ENCODE results near the gene CGN.

CGN gene

DNA sequence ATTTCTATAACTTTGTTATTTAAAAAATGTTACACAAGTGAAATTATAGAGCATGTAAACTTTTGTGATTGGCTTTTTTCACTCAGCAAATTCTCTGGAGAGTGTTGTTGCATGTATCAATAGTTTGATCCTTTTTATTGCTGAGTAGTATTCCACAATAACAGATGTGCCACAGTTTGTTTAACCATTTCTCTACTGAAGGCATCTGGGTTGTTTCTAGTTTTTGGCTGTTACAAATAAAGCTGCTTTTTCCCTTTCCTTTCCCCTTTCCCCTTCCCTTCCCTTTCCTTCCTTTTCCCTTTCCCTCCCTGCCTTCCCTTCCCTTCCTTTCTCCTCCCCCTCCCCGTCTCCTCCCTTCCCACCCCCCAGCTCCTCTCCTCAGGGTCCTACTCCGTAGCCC lies 44.9 kb downstream of the CGN start:
- DNase-seq = no peak

DNA sequence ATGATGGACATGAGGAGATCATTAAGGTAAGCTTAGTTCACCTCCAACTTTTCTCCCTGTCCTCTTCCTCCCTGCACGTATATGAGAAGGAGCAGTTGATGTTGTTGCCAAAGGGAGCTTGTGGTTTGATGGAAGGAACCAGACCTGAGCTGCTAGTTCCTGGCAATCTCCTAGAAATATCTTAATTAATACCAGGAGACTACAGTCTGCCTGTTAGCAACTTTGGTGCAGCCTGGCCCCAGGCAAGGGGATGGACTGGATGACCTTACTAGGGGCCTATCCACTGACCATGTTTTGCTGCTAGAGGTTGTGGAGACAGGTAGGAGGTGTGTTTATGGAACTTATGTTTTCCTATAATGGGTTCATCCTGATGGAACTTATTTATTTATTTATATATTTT lies 51.5 kb downstream of the CGN start:
- DNase-seq = no peak

DNA sequence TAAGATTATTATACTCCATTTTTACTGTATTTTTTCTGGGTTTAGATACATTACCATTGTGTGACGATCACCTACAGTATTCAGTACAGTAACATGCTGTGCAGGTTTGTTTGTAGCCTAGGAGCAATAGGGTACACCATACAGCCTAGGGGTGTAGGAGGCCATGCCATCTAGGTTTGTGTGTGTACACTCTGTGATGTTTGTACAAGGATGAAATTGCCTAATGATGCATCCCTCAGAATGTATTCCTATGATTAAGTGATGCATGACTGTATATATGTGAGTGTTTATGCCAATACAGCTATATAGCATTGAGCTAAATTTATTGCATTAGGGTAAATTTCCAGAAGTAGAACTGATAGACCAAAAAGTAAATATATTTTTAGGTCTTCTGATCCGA lies 52.2 kb downstream of the CGN start:
- DNase-seq = no peak

DNA sequence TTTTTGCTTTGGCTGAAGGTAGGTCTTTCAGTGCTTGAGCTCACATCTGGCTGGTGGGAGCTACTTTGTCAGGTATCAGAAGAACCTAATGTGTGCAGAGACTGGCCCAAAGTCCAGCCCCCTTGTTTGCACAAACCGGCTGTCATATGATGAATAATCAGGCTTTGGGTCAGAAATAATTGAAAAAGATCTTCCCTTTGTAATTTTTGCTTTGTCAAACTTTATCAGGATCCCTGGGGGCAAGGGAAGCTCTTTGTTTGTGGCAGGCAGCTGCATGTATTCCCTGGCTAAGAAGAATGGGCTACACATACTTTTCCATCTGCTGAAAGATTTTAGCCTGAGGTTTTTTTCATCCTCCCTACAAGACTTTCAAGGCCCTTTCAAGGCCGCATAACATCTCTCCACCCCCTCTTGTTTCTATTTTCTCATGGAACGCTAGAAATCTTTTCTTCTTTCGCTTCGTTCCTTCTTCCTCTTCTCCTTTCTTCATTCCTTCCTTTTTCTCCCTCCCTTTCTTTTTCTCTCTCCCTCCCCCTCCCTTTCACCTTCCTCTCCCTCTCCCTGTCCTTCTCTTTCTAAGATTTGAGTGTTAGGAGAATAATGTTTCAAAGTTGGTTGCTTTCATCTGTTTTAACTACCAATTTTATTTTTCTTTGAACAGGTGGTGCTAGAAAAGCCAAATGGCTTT lies 54.5 kb downstream of the CGN start:
- DNase-seq = no peak

DNA sequence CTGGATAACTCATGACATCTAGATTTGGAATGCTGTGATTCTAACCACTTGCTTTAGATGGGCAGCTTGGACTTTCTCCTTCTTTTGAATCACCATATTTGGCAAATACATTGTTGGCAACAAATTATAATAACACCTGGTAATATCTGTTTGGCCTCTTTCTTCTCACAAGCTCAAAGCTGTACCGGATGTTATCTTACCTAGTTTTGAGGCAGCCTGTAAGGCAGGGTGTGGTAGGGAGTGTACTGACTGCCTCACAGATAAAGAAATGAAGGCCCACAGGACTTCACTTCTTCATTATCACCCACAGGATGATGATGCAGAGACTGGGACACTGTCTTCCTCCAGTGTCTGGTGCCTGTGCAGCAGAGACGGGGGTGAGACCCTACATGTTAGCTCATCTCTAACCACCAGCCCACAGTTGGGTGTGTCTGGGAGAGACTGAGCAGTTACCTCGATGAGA lies 57.5 kb downstream of the CGN start:
- peak in 1 of 2 experiments; percentile 47 for DNase-seq

DNA sequence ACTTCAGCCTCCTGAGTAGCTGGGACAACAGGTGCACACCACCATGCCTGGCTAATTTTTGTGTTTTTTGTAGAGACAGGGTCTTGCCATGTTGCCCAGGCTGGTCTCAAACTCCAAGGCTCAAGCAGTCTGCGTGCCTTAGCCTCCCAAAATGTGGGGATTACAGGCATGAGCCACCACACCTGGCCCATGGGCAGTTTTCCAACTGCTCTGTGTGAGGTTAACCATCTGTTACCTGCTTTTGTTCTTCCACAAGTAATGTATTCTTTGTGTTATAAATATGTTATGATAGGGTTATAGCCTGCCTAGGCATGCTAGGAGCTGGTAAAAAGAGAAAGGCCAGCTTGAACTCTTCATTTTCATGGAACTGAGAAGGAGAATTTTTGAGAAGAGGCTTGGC lies 59.6 kb downstream of the CGN start:
- DNase-seq = no peak

DNA sequence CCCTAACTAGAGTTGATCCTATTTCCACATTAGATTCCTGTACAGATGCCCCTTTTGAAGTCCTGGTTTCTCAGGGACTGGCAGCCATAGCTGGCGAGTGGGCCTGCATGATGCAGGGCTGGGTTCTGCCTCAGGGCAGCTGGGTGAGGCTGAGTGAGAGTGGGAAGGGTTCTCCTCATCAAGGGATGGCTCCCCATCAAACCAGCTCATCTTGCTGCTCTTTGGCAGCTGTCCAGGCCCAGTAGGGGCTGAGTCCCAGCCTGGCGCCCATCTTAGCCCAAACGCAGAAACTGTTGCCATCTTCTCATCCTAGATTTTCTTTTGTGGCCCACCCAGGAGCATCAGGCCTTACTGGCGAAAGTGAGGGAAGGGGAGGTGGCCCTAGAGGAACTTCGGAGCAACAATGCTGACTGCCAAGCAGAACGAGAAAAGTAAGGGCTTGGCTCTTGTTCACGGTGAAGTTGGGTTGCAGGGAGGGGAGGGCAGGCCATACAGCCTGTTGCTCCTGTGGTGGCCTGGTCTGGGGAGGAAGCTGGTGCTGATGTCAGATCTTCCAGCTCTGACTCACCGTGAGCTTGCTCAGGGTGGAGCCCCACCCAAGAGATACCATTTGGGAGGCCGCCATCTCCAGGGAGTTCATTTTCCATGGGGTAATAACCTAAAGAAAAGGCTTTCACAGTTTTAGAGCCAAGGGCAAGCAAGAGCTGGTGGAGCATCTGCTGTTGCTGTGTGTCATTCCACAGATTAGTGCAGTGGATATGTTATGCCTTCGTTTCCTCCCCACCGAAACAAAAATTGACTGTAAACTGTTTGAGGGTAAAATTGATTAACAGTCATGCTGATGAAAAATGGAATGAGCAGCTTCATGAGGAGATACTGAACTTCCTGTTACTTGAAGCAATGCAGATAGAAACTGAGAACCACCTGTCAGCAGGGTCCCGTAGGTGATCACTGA lies 63.7 kb downstream of the CGN start:
- DNase-seq = no peak

DNA sequence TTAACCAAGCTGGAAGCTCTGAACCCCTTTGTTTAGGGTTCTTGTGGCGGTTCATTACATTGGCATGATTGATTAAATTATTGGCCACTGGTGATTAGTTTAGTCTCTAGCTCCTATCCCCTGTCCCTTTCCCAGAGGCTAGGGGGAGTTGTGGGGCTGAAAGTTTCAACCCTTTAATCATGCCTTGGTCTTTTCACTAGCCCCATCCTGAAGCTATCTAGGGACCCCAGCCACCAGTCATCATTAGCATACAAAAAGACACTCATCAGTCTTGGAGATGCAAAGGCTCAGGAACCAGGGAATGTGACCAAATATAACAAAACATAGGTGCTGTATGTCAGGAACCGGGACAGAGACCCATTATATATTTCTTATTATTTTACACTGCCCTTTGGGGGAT lies 66.0 kb downstream of the CGN start:
- no peak for DNase-seq

DNA sequence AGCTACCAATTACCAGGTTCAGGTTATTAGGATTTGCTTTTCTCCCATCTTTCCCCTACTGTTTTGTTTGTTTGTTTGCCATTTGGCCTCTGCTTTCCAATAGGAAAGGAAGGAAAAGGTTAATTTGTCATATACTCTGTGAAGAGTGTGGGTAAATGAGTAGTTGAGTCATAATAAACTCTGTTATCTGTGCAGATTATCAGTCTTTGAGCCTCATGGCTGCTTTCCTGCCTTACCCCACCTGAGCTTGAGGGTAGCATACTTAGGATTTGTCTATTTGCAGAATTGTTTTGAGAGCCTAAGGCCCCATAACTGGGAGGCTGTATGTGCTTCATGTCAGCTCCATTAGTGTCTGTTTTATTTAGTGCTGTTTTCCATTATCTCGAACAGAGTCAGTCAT lies 67.8 kb downstream of the CGN start:
- no peak for DNase-seq

DNA sequence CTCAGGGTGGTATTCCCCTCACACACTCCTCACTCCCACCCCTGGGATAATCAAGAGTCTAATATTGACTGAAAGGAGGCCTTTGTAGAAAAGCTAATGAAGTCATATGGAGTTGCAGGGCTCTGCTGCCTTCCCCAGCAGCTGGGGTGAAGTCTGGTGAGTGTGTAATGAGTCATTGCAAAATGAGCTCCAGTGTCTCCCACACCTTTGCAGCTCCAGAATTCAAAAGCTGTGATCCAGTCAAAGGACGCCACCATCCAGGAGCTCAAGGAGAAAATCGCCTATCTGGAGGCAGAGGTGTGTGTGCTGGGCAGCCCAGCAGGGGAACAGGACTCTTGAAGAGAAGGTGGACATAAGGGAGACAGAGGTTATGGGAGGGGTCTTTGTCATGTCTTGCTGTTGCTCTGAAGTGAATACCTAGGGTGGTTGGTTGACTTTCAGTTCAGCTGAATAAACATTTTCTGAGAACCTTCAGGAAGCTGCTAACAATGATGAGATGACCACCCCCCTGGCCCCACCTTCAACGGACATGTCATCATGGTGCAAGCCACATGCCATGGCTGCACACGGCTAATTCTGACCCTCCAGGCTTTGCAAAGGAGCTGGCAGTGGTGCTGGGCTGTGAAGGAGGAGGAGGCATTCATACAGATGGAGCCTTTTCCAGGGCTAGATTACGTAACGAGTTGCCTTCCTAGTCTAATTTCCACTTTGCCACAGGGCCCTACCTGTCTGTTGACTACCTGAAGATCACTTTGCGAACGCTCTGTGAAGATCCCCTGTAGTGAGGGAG lies 68.4 kb downstream of the CGN start:
- DNase-seq = no peak

DNA sequence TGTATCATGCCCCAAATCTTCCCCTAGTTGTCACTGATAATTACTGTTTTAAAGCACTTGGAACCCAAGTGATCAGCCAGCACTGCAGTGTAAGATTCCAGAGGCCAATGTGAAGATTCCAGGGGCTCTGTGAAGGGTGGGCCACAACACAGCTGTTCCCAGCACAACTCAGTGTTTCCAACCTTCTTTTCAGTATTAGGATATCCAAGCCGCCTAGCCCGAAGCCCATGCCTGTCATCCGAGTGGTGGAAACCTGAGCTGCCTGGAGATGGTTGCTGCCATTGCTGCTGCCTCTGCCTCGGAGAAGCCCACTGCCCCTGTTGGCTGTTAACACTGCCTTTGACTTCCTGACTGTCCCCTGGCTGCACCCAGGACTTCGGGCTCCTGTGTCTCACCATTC lies 70.3 kb downstream of the CGN start:
- DNase-seq = no peak

DNA sequence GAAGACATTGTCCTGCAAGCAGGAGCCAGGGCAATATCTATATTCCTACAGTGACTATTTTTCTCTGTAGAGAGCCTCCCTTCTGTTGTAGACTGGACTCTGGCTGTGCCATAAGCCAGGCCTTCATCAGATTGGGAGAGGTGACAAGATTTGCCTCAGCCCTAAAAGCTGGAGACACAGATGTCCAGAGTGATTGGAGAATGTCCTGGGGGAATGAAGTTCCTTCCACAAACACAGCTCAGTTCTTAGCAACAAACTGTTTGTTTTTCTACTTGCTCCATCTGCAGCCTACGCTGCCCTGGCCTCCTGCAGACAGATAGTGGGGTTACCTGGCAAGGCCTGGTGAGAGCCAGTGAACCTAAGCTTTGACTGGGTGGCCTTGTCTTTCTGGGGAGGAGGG lies 70.7 kb downstream of the CGN start:
- DNase-seq = no peak

DNA sequence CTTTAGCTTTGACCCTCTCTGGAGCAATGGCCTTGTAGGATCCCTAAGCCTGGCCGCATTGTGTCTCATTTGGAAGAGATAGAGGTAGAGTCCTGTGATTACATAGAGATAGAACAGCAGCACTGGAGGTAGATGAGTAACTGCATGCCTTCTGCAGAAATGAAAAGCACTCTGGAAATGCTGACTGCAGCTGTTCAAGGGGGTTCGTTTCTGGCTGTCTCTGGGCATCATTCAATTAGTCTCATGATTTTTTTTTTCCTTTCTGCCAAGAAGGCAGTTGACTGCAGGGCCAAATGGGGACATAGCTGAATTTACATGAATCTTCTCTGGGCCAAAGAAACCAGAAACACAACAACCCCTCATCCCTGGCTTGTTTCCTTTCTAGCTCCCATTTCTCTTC lies 72.6 kb downstream of the CGN start:
- DNase-seq = no peak

DNA sequence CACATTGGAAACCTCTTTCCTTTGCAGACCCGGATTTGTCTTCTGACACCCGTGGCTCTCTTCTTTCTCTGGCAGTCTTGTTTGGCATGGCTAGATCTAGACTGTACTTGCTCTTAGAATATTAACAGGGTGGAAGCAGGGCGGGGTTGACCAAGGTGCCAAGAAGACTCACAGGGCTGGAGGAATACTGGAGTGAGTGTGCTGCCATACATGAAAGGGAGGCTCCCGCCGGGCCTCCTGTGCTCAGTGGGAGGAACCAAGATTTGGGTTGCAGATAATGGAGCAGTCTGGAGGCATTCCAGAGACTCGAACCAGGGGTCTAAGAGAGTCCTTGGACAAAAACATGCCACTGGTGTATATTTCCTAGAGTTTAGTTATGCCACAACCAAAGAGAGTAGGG lies 73.1 kb downstream of the CGN start:
- no peak for DNase-seq

DNA sequence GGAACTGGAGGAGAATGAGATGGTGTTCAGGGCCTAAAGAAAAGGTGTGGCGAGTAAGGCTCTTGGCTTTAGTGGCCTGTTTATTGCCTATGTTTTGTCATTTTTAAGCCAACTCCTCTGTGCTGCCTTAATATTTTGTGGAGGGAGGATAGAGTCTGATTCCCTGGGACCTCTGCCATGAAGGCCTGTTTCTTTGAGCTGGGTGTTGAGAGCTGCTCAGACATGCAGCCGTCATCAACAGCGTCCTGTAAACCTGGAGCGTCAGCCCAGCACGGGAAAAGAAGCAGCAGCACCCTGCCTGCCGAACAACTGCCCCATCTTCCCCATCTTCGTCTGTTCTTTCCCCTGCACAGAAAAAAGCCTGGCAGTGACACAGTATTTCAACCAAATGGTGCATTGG lies 73.6 kb downstream of the CGN start:
- DNase-seq = no peak

DNA sequence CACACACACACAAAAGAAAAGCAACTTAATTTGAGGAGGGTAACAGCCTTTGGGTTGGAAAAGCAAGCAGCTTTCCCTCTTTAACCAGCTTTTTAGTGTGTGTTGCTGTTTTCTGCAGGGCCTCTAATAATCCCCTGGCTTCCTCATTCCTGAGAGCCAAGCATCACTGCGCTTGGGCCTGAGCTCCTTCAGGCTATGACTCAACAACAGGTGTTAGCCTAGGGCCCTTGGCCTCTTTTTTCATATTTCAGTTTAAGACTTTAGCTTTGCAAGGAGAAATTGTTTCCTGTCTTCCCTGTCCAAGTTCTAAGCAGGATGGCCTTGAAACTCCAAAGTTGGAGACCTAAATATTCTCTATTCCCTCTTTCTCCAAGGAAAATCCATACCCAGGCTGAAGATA lies 74.4 kb downstream of the CGN start:
- DNase-seq = no peak

Measured in stimulated activated CD4-positive, alpha-beta T cell treated with anti-CD3 and anti-CD28 coated beads, Interleukin-4, amount 100 ng/mL, for 4 hours (primary cell).